Ectodermal cell (in vitro differentiated cells): ENCODE measurements around the gene FAM83F.

Experiments
- H3K27ac ChIP-seq: 2 replicates; pipeline ENCODE4 v1.7.0; 2013; ENCODE audit warnings: mild to moderate bottlenecking, low read depth, low read length; ENCODE audit not compliant: insufficient read depth, poor library complexity, severe bottlenecking
- H3K27me3 ChIP-seq: 2 replicates; pipeline ENCODE4 v1.7.0; 2013; ENCODE audit warnings: mild to moderate bottlenecking, low read length; ENCODE audit not compliant: insufficient read depth, control insufficient read depth, poor library complexity, severe bottlenecking
- H3K36me3 ChIP-seq: one replicate; pipeline ENCODE4 v1.7.0; 2013; ENCODE audit warnings: low read length; ENCODE audit not compliant: control insufficient read depth, insufficient read depth
- H3K4me1 ChIP-seq: one replicate; pipeline ENCODE4 v1.7.0; 2013; ENCODE audit warnings: low read length; ENCODE audit not compliant: control insufficient read depth, insufficient read depth
- H3K4me3 ChIP-seq: 2 replicates; pipeline ENCODE4 v1.7.0; 2013; ENCODE audit warnings: low read depth, low read length, control low read depth; ENCODE audit not compliant: insufficient read depth
- H3K9me3 ChIP-seq: 2 replicates; pipeline ENCODE4 v1.7.0; 2013; ENCODE audit warnings: mild to moderate bottlenecking, low read length, moderate library complexity; ENCODE audit not compliant: control insufficient read depth
- WGBS, 2 experiments: methylation state at CpG; one replicate each; pipeline ENCODE4 v1.1.7; 2013; ENCODE audit warnings: missing lambda C conversion rate in 2 of 2; 5-methylcytosine and 5-hydroxymethylcytosine counted together

The FAM83F gene

GRCh38 chr22:40084246-40084645 is 89.5 kb downstream of the FAM83F start:
- Histone ChIP-seq H3K4me3 (no peak overlapping the region), H3K27me3 (no peaks in the 10 kb centered on the region), H3K9me3 (no peaks in the 10 kb centered on the region), H3K4me1 (no peaks in the 10 kb centered on the region), H3K27ac (no peak overlapping the region), H3K36me3 (no peaks in the 10 kb centered on the region)
- WGBS, 2 experiments, result 94 to 96% methylated on average over 5 of the region's 5 CpGs

GRCh38 chr22:40088818-40089217 is 94.1 kb downstream of the FAM83F start:
- H3K36me3 ChIP-seq, result no peaks in the 10 kb centered on the region
- H3K9me3 ChIP-seq, result no peaks in the 10 kb centered on the region
- no peaks in the 10 kb centered on the region for H3K27me3 ChIP-seq
- no peak overlapping the region for H3K27ac ChIP-seq
- no peak overlapping the region for H3K4me3 ChIP-seq
- H3K4me1 ChIP-seq, result no peaks in the 10 kb centered on the region
- WGBS, 2 experiments, result 86 to 93% methylated on average over 1 of the region's 1 CpG
